Effector memory CD8-positive, alpha-beta T cell (primary cell): ENCODE results near the gene OR2V2.
"Not testable (repeated sequence)": the region's sequence is repeated elsewhere in the genome, so short reads cannot be mapped to it uniquely, and the experiment has no call there.

Source experiments
- ATAC-seq: fragments of 150-1000 bp; cut with Tn5 transposase; replicated peaks from 2 replicates; pipeline ENCODE4 v1.10.0; 2021; ENCODE audit warnings: mild to moderate bottlenecking, moderate library complexity
- DNase-seq, 3 experiments: peaks; one replicate each; pipeline ENCODE4 v3.0.0; 2021
- H3K27ac Mint-ChIP-seq, 2 donors: one replicate each; pipeline ENCODE4 v1.8.0; 2022; ENCODE audit warnings: mild to moderate bottlenecking in 2 of 2, mixed read lengths in 2 of 2, moderate library complexity in 2 of 2
- H3K27me3 Mint-ChIP-seq, 2 donors: one replicate each; pipeline ENCODE4 v1.8.0; 2022; ENCODE audit warnings: mixed read lengths in 2 of 2
- H3K36me3 Mint-ChIP-seq: one replicate; pipeline ENCODE4 v1.8.0; 2022; ENCODE audit warnings: mild to moderate bottlenecking, moderate library complexity, mixed read lengths; ENCODE audit not compliant: insufficient read depth
- H3K4me1 Mint-ChIP-seq, 2 donors: one replicate each; pipeline ENCODE4 v1.8.0; 2022; ENCODE audit warnings: low read depth in 2 of 2, mixed read lengths in 2 of 2
- H3K4me3 Mint-ChIP-seq, 2 donors: one replicate each; pipeline ENCODE4 v1.8.0; 2022; ENCODE audit warnings: mild to moderate bottlenecking in 2 of 2, mixed read lengths in 2 of 2, moderate library complexity in 2 of 2
- H3K9me3 Mint-ChIP-seq, 2 donors: one replicate each; pipeline ENCODE4 v1.8.0; 2022; ENCODE audit warnings: mixed read lengths in 2 of 2

Gene OR2V2

GRCh38 chr5:181108578-181109165, 38.7 kb upstream of the OR2V2 start:
- no peaks in the 10 kb centered on the region for H3K9me3 Mint-ChIP-seq
- DNase-seq (no peak), ATAC-seq (no peak)
- no peaks in the 10 kb centered on the region for H3K36me3 Mint-ChIP-seq
- peaks cover 77 to 92% of the 10 kb centered on the region in 2 donors for H3K27me3 Mint-ChIP-seq
- peaks cover 4 to 7% of the 10 kb centered on the region in 2 donors for H3K4me1 Mint-ChIP-seq
- no peak overlapping the region for H3K4me3 Mint-ChIP-seq
- H3K27ac Mint-ChIP-seq, result no peak overlapping the region

GRCh38 chr5:181109489-181110013, 37.8 kb upstream of the OR2V2 start:
- H3K9me3 Mint-ChIP-seq, result no peaks in the 10 kb centered on the region
- peaks cover 0 to 3% of the 10 kb centered on the region in 2 donors for H3K4me1 Mint-ChIP-seq
- peaks cover 78 to 92% of the 10 kb centered on the region in 2 donors for H3K27me3 Mint-ChIP-seq
- DNase-seq (no peak), ATAC-seq (no peak)
- H3K27ac Mint-ChIP-seq, result no peak overlapping the region
- H3K36me3 Mint-ChIP-seq, result no peaks in the 10 kb centered on the region
- no peak overlapping the region for H3K4me3 Mint-ChIP-seq

- peaks cover 0 to 10% of the 10 kb centered on the region in 2 donors for H3K4me1 Mint-ChIP-seq
- H3K27ac Mint-ChIP-seq, result no peak overlapping the region
- DNase-seq, result no peak
- H3K36me3 Mint-ChIP-seq, result no peaks in the 10 kb centered on the region
- H3K9me3 Mint-ChIP-seq, result no peaks in the 10 kb centered on the region
- ATAC-seq, result no peak
- no peak overlapping the region for H3K4me3 Mint-ChIP-seq
- peaks cover 81 to 92% of the 10 kb centered on the region in 2 donors for H3K27me3 Mint-ChIP-seq
Observed at GRCh38 chr5:181111010-181111409, 36.4 kb upstream of the OR2V2 start.

- ATAC-seq (no peak), DNase-seq (no peak)
- no peak overlapping the region for H3K4me3 Mint-ChIP-seq
- H3K27me3 Mint-ChIP-seq, result peaks cover 88 to 91% of the 10 kb centered on the region in 2 donors
- H3K9me3 Mint-ChIP-seq, result no peaks in the 10 kb centered on the region
- no peak overlapping the region for H3K27ac Mint-ChIP-seq
- H3K36me3 Mint-ChIP-seq, result no peaks in the 10 kb centered on the region
- H3K4me1 Mint-ChIP-seq, result peaks cover 0 to 10% of the 10 kb centered on the region in 2 donors
Observed at GRCh38 chr5:181112476-181112875, 34.9 kb upstream of the OR2V2 start.

- not testable (repeated sequence) for H3K36me3 Mint-ChIP-seq, ATAC-seq, DNase-seq, H3K9me3 Mint-ChIP-seq, H3K4me3 Mint-ChIP-seq, H3K27ac Mint-ChIP-seq
- Mint-ChIP-seq H3K4me1 (peaks cover 0 to 10% of the 10 kb centered on the region in 2 donors), H3K27me3 (peaks cover 88 to 91% of the 10 kb centered on the region in 2 donors)
Observed at GRCh38 chr5:181113572-181113971, 33.8 kb upstream of the OR2V2 start.

- H3K27ac Mint-ChIP-seq, result no peak overlapping the region
- H3K4me3 Mint-ChIP-seq, result no peak overlapping the region
- H3K4me1 Mint-ChIP-seq, result peaks cover 0 to 10% of the 10 kb centered on the region in 2 donors
- no peaks in the 10 kb centered on the region for H3K36me3 Mint-ChIP-seq
- H3K9me3 Mint-ChIP-seq, result no peaks in the 10 kb centered on the region
- ATAC-seq, result no peak
- peaks cover 88 to 91% of the 10 kb centered on the region in 2 donors for H3K27me3 Mint-ChIP-seq
- no peak for DNase-seq
Observed at GRCh38 chr5:181114284-181114843, 33.0 kb upstream of the OR2V2 start.

GRCh38 chr5:181114844-181115778, 32.3 kb upstream of the OR2V2 start:
- ATAC-seq, result no peak
- no peak overlapping the region for H3K27ac Mint-ChIP-seq
- H3K27me3 Mint-ChIP-seq, result peaks cover 81 to 91% of the 10 kb centered on the region in 2 donors

GRCh38 chr5:181118369-181118768, 29.0 kb upstream of the OR2V2 start:
- Mint-ChIP-seq H3K4me3 (no peak overlapping the region), H3K27ac (no peak overlapping the region), H3K9me3 (no peaks in the 10 kb centered on the region), H3K36me3 (no peaks in the 10 kb centered on the region), H3K4me1 (peaks cover 0 to 10% of the 10 kb centered on the region in 2 donors), H3K27me3 (peaks cover 85 to 96% of the 10 kb centered on the region in 2 donors)
- DNase-seq (no peak), ATAC-seq (no peak)

More at GRCh38 chr5:181114844-181115778, 32.3 kb upstream of the OR2V2 start:
- Mint-ChIP-seq H3K36me3 (no peaks in the 10 kb centered on the region), H3K4me1 (peaks cover 0 to 10% of the 10 kb centered on the region in 2 donors), H3K4me3 (no peak overlapping the region), H3K9me3 (no peaks in the 10 kb centered on the region)
- no peak for DNase-seq

GRCh38 chr5:181119105-181119504, 28.3 kb upstream of the OR2V2 start:
- H3K36me3 Mint-ChIP-seq, result no peaks in the 10 kb centered on the region
- no peak overlapping the region for H3K27ac Mint-ChIP-seq
- H3K4me1 Mint-ChIP-seq, result peaks cover 0 to 10% of the 10 kb centered on the region in 2 donors
- peaks cover 85 to 95% of the 10 kb centered on the region in 2 donors for H3K27me3 Mint-ChIP-seq
- H3K9me3 Mint-ChIP-seq, result no peaks in the 10 kb centered on the region
- H3K4me3 Mint-ChIP-seq, result no peak overlapping the region
- no peak for DNase-seq
- ATAC-seq, result no peak

- Mint-ChIP-seq H3K27me3 (peaks cover 85 to 95% of the 10 kb centered on the region in 2 donors), H3K4me1 (peaks cover 0 to 2% of the 10 kb centered on the region in 2 donors)
Observed at GRCh38 chr5:181120306-181120705, 27.1 kb upstream of the OR2V2 start.

GRCh38 chr5:181120761-181121160, 26.6 kb upstream of the OR2V2 start:
- DNase-seq (no peak), ATAC-seq (no peak)
- Mint-ChIP-seq H3K9me3 (no peaks in the 10 kb centered on the region), H3K4me1 (no peaks in the 10 kb centered on the region), H3K27ac (no peak overlapping the region), H3K36me3 (no peaks in the 10 kb centered on the region), H3K4me3 (no peak overlapping the region), H3K27me3 (peaks cover 84 to 95% of the 10 kb centered on the region in 2 donors)

More at GRCh38 chr5:181120306-181120705, 27.1 kb upstream of the OR2V2 start:
- H3K36me3 Mint-ChIP-seq, result no peaks in the 10 kb centered on the region
- H3K4me3 Mint-ChIP-seq, result no peak overlapping the region
- H3K9me3 Mint-ChIP-seq, result no peaks in the 10 kb centered on the region
- DNase-seq (no peak), ATAC-seq (no peak)
- no peak overlapping the region for H3K27ac Mint-ChIP-seq

GRCh38 chr5:181121675-181122561, 25.5 kb upstream of the OR2V2 start:
- Mint-ChIP-seq H3K4me1 (no peaks in the 10 kb centered on the region), H3K27ac (no peak overlapping the region), H3K27me3 (peaks cover 81 to 96% of the 10 kb centered on the region in 2 donors), H3K9me3 (no peaks in the 10 kb centered on the region), H3K4me3 (no peak overlapping the region), H3K36me3 (no peaks in the 10 kb centered on the region)
- ATAC-seq, result no peak
- no peak for DNase-seq
